Right lobe of liver (tissue), 4 donors: ENCODE data around the gene ARRDC5.

ENCODE experiments used
- CTCF ChIP-seq, 4 donors: fragments of 200-600 bp in 3 of 4; fragments of 450-650 bp in 1 of 4; IDR thresholded peaks; one replicate each; pipeline versions ENCODE4 v1.5.1 to v1.8.0; 2016 to 2022; ENCODE audit warnings: antibody characterized with exemption in 4 of 4, mild to moderate bottlenecking in 2 of 4
- POLR2A ChIP-seq: fragments of 450-650 bp; IDR thresholded peaks from one replicate; pipeline ENCODE4 v1.6.1; 2017; ENCODE audit warnings: antibody characterized with exemption, mild to moderate bottlenecking
- donor health status: DM: no; HTN: no; CAD: no.
- donor health status: DM: no; HTN: no; CAD: no.
- donor health status: DM: no; HTN: yes; CAD: no.

DNA sequence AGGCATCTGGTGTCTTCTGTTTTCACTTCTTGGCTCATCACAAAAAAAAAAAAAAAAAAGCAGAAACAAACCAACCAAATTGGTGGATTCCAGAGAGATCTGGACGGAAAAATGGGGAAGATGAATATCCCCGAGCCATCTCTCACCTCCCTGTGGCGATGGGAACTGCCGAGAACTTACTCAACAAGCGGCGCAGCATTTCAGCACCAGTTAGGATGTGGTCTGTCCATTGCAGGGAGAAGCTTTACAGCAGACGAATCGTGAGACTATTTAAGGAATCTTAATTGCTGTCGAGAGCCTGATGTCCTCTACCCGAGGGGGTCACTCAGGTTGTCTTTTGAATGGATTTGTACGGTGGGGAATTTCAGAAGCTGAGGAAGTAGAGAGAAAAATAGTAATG is 49.0 kb upstream of the ARRDC5 start:
- no peak for TF ChIP-seq POLR2A
- TF ChIP-seq CTCF (IDR thresholded peaks at IDR 0.05) = no peak
